ENCODE results near the gene GCH1.
"Not testable (repeated sequence)": the region's sequence is repeated elsewhere in the genome, so short reads cannot be mapped to it uniquely, and the experiment has no call there.

The GCH1 gene, protein sequence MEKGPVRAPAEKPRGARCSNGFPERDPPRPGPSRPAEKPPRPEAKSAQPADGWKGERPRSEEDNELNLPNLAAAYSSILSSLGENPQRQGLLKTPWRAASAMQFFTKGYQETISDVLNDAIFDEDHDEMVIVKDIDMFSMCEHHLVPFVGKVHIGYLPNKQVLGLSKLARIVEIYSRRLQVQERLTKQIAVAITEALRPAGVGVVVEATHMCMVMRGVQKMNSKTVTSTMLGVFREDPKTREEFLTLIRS

GRCh38 chr14:54902521-54903420 is at the start of gene GCH1:
GCH1 (minus strand) TSS chr14:54902826; CDS start chr14:54902663, 163 bp downstream.
- peak; percentile 39 to 61 for DNase-seq (ENCODE audit: low read depth in 2 of 2)

DNA sequence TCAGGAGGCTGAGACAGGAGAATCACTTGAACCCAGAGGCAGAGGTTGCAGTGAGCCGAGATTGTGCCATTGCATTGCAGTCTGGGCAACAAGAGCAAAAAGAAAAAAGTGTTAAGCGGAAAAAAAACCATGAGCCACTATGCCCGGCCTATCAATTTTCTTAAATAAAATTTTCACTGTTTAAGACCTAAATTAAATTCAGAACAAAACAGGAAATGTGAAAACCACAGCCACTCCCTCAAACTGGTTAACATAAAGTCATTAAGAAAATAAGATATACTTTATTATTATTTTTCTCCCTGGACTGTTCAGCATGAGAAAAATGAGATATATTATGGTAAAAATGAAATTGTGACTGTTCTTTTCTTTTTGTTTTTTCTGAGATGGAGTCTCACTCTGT is 44.6 kb upstream of the GCH1 start:
- DNase-seq (ENCODE audit: low read depth in 2 of 2): no peak

GRCh38 chr14:54946500-54946899 is 43.9 kb upstream of the GCH1 start:
- no peak for DNase-seq (ENCODE audit: low read depth in 2 of 2)

DNA sequence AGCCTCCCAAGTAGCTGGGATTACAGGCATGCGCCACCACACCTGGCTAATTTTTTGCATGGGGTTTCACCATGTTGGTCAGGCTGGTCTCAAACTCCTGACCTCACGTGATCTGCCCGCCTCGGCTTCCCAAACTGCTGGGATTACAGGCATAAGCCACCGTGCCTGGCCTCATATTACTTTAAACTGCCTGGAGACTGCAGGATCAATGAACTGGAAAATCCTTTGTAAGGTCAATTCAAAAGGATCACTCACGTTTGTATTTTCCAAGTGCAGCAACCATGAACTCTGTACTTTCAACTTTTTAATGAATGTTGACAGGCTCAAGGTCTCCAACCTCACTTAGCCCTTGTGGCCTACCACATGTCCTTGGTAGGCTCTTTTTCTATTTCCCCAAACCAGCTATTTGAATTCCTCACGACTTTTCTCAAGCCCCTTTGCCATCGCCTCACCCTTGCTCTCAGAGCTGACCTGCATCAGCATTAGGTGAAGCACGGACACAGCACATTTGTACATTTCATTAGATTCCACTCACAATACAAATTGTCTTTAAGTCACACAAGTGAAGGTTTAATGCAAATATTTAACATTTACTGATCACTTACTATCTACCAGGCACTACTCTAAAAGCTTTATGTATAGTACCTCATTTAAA is 42.2 kb upstream of the GCH1 start:
- no peak for DNase-seq (ENCODE audit: low read depth in 2 of 2)

GRCh38 chr14:54942913-54943312 is 40.3 kb upstream of the GCH1 start:
- DNase-seq (ENCODE audit: low read depth in 2 of 2): no peak

- no peak for DNase-seq (ENCODE audit: low read depth in 2 of 2)
Observed at GRCh38 chr14:54936816-54937215, 34.2 kb upstream of the GCH1 start.

- DNase-seq (ENCODE audit: low read depth in 2 of 2): no peak
Observed at GRCh38 chr14:54935958-54936357, 33.3 kb upstream of the GCH1 start.

GRCh38 chr14:54935100-54935499 is 32.5 kb upstream of the GCH1 start:
- DNase-seq (ENCODE audit: low read depth in 2 of 2): no peak

- no peak for DNase-seq (ENCODE audit: low read depth in 2 of 2)
Observed at GRCh38 chr14:54933006-54933405, 30.4 kb upstream of the GCH1 start.

- no peak for DNase-seq (ENCODE audit: low read depth in 2 of 2)
Observed at GRCh38 chr14:54931598-54932340, 29.1 kb upstream of the GCH1 start.

DNA sequence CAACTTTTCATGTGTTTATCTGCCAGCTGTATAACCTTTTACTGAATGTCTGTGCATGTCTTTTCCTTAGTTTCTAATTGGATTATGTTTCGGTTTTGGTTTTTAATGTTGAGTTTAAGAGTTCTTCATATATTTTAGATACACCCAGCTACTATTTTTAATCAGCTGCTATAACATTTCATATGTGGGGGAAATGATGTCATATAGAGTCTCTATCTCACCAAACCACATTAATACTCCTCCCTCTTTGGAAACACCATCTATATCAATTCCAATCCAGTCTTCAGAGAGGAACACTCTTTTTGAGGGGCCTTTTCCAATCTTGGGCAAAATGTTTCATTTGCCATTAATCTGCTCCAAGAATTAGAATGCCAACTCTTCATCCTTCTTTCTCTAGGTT is 28.5 kb upstream of the GCH1 start:
- DNase-seq (ENCODE audit: low read depth in 2 of 2): no peak

DNA sequence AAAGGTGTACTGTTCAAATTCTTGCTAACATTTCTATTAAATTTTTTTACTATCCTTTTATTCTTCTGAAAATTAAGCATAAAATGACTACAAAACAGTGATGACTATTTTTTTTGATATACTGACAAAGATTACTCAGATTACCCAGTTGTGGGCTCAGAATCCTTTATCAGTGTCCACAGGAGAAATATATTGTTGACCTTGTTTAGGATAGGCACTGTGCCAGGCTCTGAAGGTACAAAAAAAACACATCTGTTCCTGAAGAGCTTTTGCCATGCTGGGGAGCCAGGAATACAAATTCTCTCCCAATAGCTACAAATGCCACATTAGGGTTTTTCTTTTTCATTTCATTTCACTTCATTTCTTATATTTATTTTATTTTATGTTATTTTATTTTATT is 26.9 kb upstream of the GCH1 start:
- no peak for DNase-seq (ENCODE audit: low read depth in 2 of 2)

GRCh38 chr14:54928216-54928615 is 25.6 kb upstream of the GCH1 start:
- no peak for DNase-seq (ENCODE audit: low read depth in 2 of 2)

DNA sequence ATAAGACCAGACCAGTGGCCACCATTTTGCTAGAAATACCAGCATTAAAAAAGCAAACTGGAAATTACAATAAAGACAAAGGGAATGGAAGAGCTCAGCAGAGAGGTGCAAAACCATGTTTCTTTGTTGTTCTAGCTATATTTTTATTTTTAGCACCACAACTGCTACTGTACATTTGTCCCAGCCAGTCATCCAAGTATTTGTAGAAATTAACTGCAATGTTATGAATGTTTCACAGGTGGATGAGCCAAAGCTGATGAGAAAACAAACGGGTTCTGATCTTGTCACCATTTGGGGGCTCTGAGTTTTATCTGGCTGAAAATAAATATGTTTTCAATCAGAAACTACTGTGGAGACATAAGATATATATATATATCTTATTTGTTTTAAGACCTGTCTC is 24.9 kb upstream of the GCH1 start:
- no peak for DNase-seq (ENCODE audit: low read depth in 2 of 2)

- DNase-seq (ENCODE audit: low read depth in 2 of 2): not testable (repeated sequence)
Observed at GRCh38 chr14:54926570-54926969, 23.9 kb upstream of the GCH1 start.

GRCh38 chr14:54922598-54922997 is 20.0 kb upstream of the GCH1 start:
- no peak for DNase-seq (ENCODE audit: low read depth in 2 of 2)

- no peak for DNase-seq (ENCODE audit: low read depth in 2 of 2)
Observed at GRCh38 chr14:54920052-54920451, 17.4 kb upstream of the GCH1 start.

GRCh38 chr14:54919330-54919729 is 16.7 kb upstream of the GCH1 start:
- DNase-seq (ENCODE audit: low read depth in 2 of 2): no peak

DNA sequence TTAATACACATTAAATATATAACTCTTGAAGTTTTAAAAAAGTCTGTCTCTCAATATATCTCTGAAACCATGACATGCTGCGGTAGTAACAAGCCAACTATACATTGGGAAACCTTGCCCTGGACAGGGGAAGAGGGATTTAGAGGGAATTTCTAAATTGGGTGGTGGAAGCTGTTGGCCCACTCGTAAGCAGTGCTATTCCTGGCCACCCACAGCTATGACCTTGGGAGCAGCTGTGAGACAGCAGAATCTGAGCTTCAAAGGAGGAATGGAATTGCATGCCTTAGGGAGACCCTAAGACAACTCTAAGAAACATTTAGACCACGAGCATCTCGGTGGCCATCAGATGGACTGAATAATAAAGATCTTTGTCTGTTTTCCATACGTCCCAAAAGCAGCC is 15.8 kb upstream of the GCH1 start:
- no peak for DNase-seq (ENCODE audit: low read depth in 2 of 2)

GRCh38 chr14:54916101-54916500 is 13.5 kb upstream of the GCH1 start:
- DNase-seq (ENCODE audit: low read depth in 2 of 2): no peak

DNA sequence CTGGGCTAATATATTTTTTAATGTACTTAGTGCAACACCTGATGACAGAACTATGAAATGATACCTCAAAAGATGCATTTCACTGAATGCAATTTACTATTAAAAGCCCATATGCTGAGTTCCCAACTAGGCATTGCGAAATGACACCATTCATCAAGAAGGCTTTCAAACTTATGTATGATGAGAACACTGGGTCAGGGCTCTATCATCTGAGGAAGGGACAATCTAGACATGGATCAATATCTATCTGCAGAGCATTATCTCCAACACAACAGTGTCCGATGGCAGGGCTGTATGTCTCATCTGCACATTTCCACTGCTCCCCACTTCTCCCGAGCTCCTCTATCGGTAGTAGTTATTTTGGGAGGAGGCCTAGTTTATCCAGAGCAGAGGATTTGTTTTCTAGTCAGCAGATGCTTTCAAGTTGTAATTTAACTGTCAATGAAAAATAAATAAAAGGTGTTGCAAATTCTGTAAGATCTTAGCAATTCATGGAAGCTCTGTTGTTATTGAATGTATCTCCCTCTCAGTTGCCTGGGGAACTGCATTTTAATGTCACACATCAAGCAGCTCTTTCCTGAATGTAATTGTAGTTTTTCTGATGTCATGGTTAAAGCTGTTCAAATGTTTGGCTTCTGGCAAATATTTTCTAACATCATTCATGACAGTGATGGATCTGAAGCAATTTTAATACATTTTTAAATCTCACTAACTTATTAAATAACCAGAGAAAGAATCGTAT is 7.4 kb upstream of the GCH1 start:
- DNase-seq (ENCODE audit: low read depth in 2 of 2): no peak
